GM10248 (cell line): ENCODE data around the gene DBH.

ENCODE experiments used
- CTCF ChIA-PET: fragments of 300-600 bp; sonication (Branson Sonifier 250); formaldehyde crosslinking; extraction: SDS; loops from one replicate; lab custom pipeline; 2021; ENCODE audit warnings: antibody characterized with exemption; lab: Yijun Ruan, JAX
- POLR2A ChIA-PET: fragments of 350-650 bp; sonication (Branson Sonifier 250); formaldehyde crosslinking; extraction: SDS; loops from one replicate; lab custom pipeline; 2020; ENCODE audit warnings: antibody characterized with exemption; lab: Yijun Ruan, JAX
- DNase-seq: peaks from one replicate; pipeline ENCODE4 v3.0.0; 2012; ENCODE audit errors: extremely low spot score
- CTCF ChIP-seq: IDR thresholded peaks from 2 replicates; pipeline ENCODE4 v1.5.1; 2012; ENCODE audit warnings: mild to moderate bottlenecking, low read depth; ENCODE audit errors: extremely low read depth, missing control alignments, control extremely low read depth

The DBH gene

DNA sequence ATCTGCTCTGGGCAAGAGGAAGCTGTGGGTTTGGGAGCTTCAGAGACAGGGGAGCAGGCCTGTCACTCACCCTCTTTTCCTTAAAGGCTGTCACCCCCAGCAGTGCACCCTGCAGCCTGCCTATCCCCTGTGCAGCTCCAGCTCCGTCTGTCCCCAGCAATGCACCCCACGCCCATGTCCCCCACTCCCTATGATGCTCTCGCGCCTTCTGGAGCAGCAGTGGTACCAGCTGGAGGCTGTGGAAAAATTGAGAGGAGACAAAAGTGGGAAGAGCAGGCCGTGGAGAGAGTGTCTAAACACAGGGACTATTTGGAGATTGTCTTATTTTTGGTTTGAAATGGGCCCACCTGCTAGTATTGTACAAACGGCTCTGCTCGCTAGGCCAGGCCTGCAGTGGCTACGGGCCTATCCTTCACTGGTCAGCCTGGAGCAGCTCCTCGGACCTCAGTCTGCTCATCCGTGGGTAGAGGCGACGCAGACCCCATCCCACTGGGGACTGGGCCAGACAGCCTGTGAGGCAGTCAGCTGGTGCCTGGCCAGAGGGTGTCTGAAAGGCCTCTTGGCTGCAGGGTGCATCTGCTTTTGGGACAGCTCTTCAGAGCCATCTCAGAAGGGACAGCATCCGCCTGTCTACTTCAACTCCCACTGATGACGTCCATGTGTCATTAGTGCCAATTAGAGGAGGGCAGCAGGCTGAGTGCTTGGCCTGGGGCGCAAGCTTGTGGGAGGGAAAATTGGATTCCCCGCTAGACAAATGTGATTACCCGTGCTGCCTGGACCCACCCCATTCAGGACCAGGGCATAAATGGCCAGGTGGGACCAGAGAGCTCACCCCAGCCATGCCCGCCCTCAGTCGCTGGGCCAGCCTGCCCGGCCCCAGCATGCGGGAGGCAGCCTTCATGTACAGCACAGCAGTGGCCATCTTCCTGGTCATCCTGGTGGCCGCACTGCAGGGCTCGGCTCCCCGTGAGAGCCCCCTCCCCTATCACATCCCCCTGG, at the start of gene DBH:
Gene DBH, plus strand, starts transcription at position 831 of the 999 bp plus-strand sequence. Its CDS starts 9 bp downstream, at position 840.
- DNase-seq, result no peak
- TF ChIP-seq CTCF, result no peak
- POLR2A ChIA-PET, result no interaction called here
- CTCF ChIA-PET, result interaction anchor here (1.2 kb wide), 1 partner anchor 10 kb away, joined by 3 read pairs; no protein-coding TSS in a partner anchor

GRCh38 chr9:133587051-133587450, 49.1 kb upstream of the DBH start:
- no peak for TF ChIP-seq CTCF
- ChIA-PET CTCF (interaction anchor here (0.8 kb wide), 1 partner anchor 10 kb away, joined by 3 read pairs; no protein-coding TSS in a partner anchor), POLR2A (no interaction called here)
- no peak for DNase-seq

DNA sequence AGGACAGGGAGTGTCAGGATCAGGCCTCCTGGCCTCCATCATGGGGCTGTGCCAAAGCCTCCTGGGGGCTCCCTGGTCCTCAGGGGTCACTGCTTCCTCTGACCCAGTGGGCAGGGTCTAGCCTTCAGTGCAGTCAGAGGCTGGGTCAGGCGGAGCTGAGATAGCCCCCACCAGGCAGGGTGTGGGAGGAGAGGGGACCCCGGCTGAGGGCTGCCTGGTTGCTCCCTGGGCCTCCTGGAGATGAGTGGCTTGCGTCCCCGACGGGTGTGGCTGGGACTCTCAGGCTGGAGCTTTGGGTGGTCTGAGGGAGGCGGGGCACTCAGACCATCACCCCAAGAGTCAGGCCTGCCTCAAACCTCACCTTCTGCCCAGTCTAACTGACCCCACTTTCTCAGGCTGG, 48.7 kb upstream of the DBH start:
- ChIA-PET POLR2A (no interaction called here), CTCF (interaction anchor here (0.6 to 0.8 kb wide), 2 partner anchors 9 to 12 kb away, joined by 3 read pairs; no protein-coding TSS in a partner anchor)
- no peak for DNase-seq
- TF ChIP-seq CTCF, result no peak

- ChIA-PET CTCF (interaction anchor here (0.6 to 1.1 kb wide), 4 partner anchors 9 to 1642 kb away, joined by 3 to 5 read pairs (median 3); no protein-coding TSS in a partner anchor), POLR2A (no interaction called here)
- TF ChIP-seq CTCF, result peak; percentile 38
- no peak for DNase-seq
Observed at GRCh38 chr9:133589454-133590227, 46.5 kb upstream of the DBH start.

DNA sequence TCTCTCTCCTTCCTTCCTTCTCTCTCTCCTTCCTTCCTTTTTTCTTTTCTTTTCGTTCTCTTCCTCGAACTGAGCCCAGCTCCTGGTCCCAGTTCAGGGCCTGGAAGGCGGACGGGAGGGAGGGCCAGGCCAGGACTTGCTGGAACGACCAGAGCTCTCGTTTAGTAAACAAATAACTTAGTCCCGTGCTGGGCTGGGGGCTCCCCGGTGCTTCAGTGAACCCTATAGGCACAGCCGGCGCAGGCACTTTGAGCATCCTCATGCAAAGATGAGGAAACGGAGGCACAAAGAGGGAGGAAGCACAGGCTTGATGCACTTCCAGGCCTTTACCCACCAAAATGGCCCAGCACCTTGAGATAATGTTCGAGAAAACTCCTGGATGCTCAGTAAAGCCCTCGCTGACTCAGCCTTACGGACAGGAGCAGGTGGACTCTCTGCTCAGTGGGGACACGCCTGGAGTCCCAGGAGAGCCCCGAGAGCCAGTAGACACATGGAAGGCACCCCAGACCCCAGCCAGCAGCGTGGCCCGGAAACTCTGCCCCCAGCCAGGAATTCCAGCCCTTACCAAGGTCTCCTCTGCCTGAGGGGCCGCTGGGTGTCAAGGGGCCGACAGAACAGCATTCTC, 45.8 kb upstream of the DBH start:
- DNase-seq, result no peak
- TF ChIP-seq CTCF, result no peak
- ChIA-PET POLR2A (no interaction called here), CTCF (interaction anchor here (0.6 to 0.8 kb wide), 3 partner anchors 9 to 1642 kb away, joined by 3 to 5 read pairs (median 3); no protein-coding TSS in a partner anchor)
